Limb (tissue), 2 donors: ENCODE results near the gene CCDC107.
"Not testable (repeated sequence)": the region's sequence is repeated elsewhere in the genome, so short reads cannot be mapped to it uniquely, and the experiment has no call there.

Experiments used
- DNase-seq, 2 donors: peaks; one replicate each; pipeline ENCODE4 v3.0.0-alpha.2; 2016; ENCODE audit errors: extremely low spot score in 2 of 2

The CCDC107 gene, protein sequence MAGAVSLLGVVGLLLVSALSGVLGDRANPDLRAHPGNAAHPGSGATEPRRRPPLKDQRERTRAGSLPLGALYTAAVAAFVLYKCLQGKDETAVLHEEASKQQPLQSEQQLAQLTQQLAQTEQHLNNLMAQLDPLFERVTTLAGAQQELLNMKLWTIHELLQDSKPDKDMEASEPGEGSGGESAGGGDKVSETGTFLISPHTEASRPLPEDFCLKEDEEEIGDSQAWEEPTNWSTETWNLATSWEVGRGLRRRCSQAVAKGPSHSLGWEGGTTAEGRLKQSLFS

GRCh38 chr9:35658137-35658967 is at the start of gene CCDC107:
CCDC107 (plus strand) TSS chr9:35658292; CDS start chr9:35658380, 88 bp downstream.
- DNase-seq: peak; percentile 88 to 94

DNA sequence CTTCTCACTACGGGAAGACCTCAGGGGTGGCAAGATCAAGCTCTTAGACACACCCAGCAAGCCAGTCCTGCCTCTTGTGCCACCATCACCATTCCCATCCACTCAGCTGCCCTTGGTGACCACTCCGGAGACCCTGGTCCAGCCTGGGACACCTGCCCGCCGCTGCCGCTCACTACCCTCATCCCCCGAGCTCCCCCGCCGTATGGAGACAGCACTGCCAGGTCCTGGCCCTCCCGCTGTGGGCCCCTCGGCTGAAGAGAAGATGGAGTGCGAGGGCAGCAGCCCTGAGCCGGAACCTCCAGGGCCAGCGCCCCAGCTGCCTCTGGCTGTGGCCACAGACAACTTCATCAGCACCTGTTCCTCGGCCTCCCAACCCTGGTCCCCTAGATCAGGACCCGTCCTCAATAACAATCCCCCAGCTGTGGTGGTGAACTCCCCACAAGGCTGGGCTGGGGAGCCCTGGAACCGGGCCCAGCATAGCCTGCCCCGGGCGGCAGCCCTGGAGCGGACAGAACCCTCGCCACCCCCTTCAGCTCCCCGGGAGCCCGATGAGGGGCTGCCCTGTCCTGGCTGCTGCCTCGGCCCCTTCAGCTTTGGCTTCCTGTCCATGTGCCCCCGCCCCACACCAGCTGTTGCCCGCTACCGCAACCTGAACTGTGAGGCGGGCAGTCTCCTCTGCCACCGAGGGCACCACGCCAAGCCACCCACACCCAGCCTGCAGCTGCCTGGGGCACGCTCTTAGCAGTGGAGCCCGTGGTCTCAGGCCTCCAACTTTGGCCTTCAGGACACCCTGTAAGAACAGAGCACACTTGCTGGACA is 48.9 kb upstream of the CCDC107 start:
- no peak for DNase-seq

DNA sequence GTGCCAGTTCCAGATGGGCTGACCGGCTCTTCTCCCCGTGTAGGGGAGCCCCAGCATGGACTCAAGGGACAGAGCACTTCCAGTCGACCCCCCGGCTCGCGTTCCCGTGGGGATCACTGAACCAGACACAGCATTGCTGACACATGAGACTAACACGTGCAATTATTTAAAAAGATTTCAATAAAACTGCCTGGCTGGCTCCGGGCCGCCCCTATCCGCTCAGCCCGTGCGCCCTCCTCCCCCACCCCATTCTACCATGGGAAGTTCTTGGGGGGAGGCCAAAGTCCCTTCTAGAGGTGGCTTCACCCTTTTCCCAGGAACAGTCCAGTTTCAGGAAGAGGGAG is 48.3 kb upstream of the CCDC107 start:
- DNase-seq: no peak

GRCh38 chr9:35611230-35611797 is 46.8 kb upstream of the CCDC107 start:
- DNase-seq: no peak

DNA sequence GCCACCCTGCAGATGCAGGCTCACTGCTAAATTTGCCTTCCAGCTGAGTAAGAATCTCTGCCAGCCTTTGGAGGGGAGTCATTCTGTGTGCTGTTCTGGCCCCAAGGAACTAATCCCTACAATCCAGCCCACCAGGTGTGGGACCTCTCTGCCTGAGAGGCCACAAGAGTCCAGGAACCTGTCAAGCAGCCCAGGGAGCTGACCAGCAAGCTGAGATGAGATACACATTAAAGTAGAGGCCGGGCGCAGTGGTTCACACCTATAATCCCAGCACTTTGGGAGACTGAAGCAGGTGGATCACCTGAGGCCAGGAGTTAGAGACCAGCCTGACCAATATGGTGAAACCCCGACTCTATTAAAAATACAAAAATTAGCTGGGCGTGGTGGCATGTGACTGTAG is 46.0 kb upstream of the CCDC107 start:
- not testable (repeated sequence) for DNase-seq

DNA sequence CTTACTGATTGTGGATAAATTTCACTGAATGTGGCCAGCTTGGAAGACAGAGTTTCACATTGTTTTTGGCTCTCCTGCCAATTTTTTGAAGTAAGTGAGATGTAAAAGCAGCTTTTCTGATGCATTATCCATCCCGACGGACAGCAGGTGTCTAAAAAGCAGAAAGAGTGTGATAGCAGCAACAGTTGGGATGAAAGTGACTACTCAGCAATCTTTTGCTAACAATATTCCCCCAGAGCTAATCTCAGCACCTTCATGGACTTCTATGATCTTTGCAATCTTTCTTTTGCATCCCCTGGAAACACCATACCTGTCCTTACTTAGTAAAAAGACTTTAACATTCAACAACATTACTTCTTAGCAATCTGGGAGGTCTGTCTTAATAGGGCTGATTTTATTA is 45.2 kb upstream of the CCDC107 start:
- DNase-seq: no peak

GRCh38 chr9:35615981-35616680 is 42.0 kb upstream of the CCDC107 start:
- DNase-seq: no peak

- DNase-seq: peak; percentile 15 to 62
Measured at GRCh38 chr9:35616681-35617459, 41.2 kb upstream of the CCDC107 start.

- no peak for DNase-seq
Measured at GRCh38 chr9:35617548-35617947, 40.5 kb upstream of the CCDC107 start.

DNA sequence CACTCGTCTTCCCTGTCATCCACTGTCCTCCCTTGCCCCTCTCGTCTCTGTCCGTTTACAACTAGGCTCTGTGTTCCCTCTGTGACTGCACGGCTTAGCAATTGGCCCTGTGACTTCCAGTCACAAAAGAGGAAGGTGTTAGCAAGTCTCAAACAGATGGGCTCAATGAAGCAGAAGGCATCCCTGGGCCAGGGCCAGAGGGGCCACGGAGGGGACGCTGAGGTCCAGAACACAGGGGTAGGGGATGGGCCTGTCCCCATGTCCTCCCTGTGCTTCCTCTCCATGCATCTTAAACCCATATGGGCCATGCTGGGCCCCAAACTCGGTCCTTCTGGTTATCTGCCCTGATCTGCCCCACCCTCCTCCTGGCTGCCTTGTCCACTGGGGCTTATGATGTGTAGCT is 39.8 kb upstream of the CCDC107 start, which contains the start of gene CD72:
CD72 (minus strand) TSS at position 89 of the 403 bp plus-strand sequence. CDS start 110 bp downstream, outside the sequence.
- no peak for DNase-seq

GRCh38 chr9:35618854-35619799 is 39.0 kb upstream of the CCDC107 start:
- DNase-seq: no peak

DNA sequence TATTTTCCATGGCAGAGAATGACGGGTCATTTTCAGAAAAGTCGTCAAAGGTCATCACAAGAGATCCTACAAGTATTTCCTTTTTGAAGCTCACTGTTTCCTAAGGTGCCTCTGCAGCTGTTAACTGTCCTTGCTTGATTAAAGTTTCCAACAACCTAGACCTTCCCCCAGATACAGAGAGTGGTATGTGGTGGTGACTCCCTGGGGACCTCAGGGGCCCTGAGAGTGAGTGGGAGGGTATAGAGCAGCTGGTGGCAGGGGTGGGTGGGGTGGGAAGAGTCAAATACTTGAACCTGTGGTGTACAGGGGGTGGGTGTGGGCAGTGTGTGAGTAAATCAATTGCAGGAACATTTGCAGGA is 38.3 kb upstream of the CCDC107 start:
- DNase-seq: no peak

DNA sequence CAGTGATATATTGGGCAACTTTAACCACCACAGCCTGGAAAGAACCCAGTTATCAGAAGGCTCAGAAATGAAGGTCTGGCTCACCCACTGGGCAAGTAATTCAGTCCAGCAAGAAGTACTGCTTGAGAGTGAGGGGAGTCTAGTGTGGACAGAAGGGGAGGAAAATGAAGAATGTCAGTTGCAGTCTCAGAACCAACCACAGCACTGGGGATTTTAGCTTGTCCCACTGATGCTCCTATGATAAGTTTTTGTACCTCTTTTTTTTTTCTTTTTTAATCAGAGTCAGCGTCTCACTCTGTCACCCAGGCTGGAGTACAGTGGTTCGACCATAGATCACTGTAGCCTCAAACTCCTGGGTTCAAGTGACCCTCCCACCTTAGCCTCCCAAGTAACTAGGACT is 30.5 kb upstream of the CCDC107 start:
- no peak for DNase-seq

DNA sequence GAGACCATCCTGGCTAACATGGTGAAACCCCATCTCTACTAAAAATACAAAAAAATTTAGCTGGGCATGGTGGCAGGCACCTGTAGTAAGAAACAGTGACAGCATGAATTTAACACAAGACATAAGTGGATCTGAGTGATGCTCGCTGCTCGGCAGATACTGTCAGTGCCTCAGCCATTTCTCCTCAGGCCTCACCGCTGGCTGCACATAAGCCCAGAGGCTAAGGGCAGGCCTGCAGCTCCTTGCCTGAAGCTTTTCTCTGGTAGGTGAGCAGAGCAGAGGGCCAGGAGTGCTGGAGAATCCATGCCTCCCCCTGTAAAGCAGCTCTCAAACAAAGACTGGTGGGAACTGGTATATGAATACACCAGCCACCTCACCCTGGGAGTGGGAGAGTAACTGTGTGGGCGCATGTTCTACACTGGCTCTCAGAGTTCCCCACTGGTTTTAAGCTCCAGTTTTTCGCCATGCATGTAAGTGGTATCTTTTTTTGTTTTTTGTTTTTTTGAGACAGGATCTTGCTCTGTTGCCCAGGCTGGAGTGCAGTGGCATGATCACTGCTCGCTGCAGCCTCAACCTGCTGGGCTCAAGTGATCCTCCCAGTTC is 29.6 kb upstream of the CCDC107 start:
- DNase-seq: no peak

DNA sequence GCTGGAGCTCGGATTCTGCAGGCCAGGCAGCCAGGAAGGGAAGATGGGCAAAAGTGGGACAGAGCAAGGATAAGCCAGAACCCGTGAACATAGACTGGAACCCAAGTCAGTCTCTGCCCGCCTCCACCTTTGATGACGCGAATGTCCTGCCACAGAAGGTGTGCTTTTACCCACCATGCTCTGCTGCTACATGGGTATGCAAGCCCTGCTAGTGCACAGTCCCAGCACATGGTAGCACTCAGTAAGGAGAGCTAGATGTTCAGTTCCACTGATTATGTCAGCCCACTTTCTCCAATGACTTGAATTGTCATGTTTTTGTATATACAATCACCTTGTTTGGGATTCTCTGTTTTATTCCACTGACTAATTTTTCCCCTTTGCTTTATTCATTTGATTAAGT is 28.5 kb upstream of the CCDC107 start:
- DNase-seq: no peak

GRCh38 chr9:35635730-35636129 is 22.4 kb upstream of the CCDC107 start:
- DNase-seq: no peak

- DNase-seq: no peak
Measured at GRCh38 chr9:35636135-35636876, 21.8 kb upstream of the CCDC107 start.

DNA sequence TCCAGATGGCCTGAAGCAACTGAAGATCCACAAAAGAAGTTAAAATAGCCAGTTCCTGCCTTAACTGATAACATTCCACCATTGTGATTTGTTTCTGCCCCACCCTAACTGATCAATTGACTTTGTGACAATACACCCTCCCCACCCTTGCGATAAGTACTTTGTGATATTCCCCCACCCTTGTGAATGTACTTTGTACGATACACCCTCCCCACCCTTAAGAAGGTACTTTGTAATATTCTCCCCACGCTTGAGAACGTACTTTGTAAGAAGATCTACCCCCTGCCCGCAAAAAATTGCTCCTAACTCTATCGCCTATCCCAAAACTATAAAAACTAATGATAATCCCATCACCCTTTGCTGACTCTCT is 21.2 kb upstream of the CCDC107 start:
- not testable (repeated sequence) for DNase-seq
